ENCODE measurements around the gene CDH13.

The CDH13 gene

GRCh38 chr16:83118365-83118764 lies 491.6 kb downstream of the CDH13 start:
- DNase-seq (ENCODE audit: low spot score), result no peak

- DNase-seq (ENCODE audit: low spot score), result no peak
Measured at GRCh38 chr16:83125999-83126568, 499.3 kb downstream of the CDH13 start.

- no peak for DNase-seq (ENCODE audit: low spot score)
Measured at GRCh38 chr16:83128041-83128440, 501.3 kb downstream of the CDH13 start.

GRCh38 chr16:83130039-83130438 lies 503.3 kb downstream of the CDH13 start:
- no peak for DNase-seq (ENCODE audit: low spot score)

GRCh38 chr16:83134638-83135037 lies 507.9 kb downstream of the CDH13 start:
- DNase-seq (ENCODE audit: low spot score), result no peak

- DNase-seq (ENCODE audit: low spot score), result no peak
Measured at GRCh38 chr16:83136419-83136818, 509.6 kb downstream of the CDH13 start.

- no peak for DNase-seq (ENCODE audit: low spot score)
Measured at GRCh38 chr16:83136924-83137323, 510.2 kb downstream of the CDH13 start.

- peak; percentile 78 for DNase-seq (ENCODE audit: low spot score)
Measured at GRCh38 chr16:83137326-83137781, 510.6 kb downstream of the CDH13 start.

- no peak for DNase-seq (ENCODE audit: low spot score)
Measured at GRCh38 chr16:83137894-83138293, 511.1 kb downstream of the CDH13 start.

- no peak for DNase-seq (ENCODE audit: low spot score)
Measured at GRCh38 chr16:83138512-83138911, 511.7 kb downstream of the CDH13 start.

- DNase-seq (ENCODE audit: low spot score), result no peak
Measured at GRCh38 chr16:83138976-83139690, 512.4 kb downstream of the CDH13 start.

GRCh38 chr16:83143788-83144187 lies 517.0 kb downstream of the CDH13 start:
- no peak for DNase-seq (ENCODE audit: low spot score)

- DNase-seq (ENCODE audit: low spot score), result no peak
Measured at GRCh38 chr16:83145297-83145696, 518.5 kb downstream of the CDH13 start.

GRCh38 chr16:83147244-83147643 lies 520.5 kb downstream of the CDH13 start:
- DNase-seq (ENCODE audit: low spot score), result no peak

- DNase-seq (ENCODE audit: low spot score), result no peak
Measured at GRCh38 chr16:83158320-83158957, 531.7 kb downstream of the CDH13 start.

GRCh38 chr16:83159049-83159448 lies 532.3 kb downstream of the CDH13 start:
- peak; percentile 67 for DNase-seq (ENCODE audit: low spot score)

- DNase-seq (ENCODE audit: low spot score), result no peak
Measured at GRCh38 chr16:83160287-83161020, 533.7 kb downstream of the CDH13 start.

GRCh38 chr16:83162791-83163190 lies 536.0 kb downstream of the CDH13 start:
- no peak for DNase-seq (ENCODE audit: low spot score)

- no peak for DNase-seq (ENCODE audit: low spot score)
Measured at GRCh38 chr16:83164816-83165215, 538.0 kb downstream of the CDH13 start.

- DNase-seq (ENCODE audit: low spot score), result no peak
Measured at GRCh38 chr16:83171396-83171795, 544.6 kb downstream of the CDH13 start.

GRCh38 chr16:83174671-83175070 lies 547.9 kb downstream of the CDH13 start:
- no peak for DNase-seq (ENCODE audit: low spot score)

GRCh38 chr16:83176802-83177201 lies 550.0 kb downstream of the CDH13 start:
- no peak for DNase-seq (ENCODE audit: low spot score)

- DNase-seq (ENCODE audit: low spot score), result no peak
Measured at GRCh38 chr16:83185902-83186301, 559.1 kb downstream of the CDH13 start.

All from COLO829 (cell line).